Measurements from ENCODE around the gene PTGER1. TPM values are rescaled to one million over a fixed set of nuclear protein-coding genes. Genes with fewer than 3 reads are reported as not detected.
A peak's percentile ranks its signal among the peaks of the same experiment; 100 is the strongest.
"Not testable (repeated sequence)": the region's sequence is repeated elsewhere in the genome, so short reads cannot be mapped to it uniquely, and the experiment has no call there.

Gene PTGER1
- total RNA-seq, 1 donor from 2014 or later, result 0.56 TPM

DNA sequence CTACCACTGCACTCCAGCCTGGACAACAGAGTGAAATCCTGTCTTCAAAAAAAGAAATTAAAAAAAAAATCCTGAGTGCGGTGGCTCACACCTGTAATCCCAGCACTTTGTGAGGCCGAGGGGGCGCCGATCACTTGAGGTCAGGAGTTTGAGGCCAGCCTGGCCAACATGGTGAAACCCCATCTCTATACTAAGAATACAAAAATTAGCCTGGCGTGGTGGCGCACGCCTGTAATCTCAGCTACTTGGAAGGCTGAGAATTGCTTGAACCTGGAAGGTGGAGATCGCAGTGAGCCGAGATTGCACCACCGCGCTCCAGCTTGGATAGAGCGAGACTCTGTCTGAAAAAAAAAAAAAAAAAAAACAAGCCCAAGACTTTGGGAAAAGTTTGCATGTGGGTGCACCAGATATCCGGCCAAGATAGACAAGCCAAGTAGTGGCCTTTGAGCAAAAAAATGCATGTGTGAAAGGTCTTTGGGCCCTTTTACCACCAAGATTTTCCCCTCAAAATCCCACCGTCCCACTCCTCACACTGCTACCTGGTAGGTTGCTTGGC, 37.3 kb upstream of the PTGER1 start:
- DNase-seq (ENCODE audit: extremely low spot score, unreplicated experiment), result no peak
- TF ChIP-seq, protein P1, sequence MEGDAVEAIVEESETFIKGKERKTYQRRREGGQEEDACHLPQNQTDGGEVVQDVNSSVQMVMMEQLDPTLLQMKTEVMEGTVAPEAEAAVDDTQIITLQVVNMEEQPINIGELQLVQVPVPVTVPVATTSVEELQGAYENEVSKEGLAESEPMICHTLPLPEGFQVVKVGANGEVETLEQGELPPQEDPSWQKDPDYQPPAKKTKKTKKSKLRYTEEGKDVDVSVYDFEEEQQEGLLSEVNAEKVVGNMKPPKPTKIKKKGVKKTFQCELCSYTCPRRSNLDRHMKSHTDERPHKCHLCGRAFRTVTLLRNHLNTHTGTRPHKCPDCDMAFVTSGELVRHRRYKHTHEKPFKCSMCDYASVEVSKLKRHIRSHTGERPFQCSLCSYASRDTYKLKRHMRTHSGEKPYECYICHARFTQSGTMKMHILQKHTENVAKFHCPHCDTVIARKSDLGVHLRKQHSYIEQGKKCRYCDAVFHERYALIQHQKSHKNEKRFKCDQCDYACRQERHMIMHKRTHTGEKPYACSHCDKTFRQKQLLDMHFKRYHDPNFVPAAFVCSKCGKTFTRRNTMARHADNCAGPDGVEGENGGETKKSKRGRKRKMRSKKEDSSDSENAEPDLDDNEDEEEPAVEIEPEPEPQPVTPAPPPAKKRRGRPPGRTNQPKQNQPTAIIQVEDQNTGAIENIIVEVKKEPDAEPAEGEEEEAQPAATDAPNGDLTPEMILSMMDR (conservative IDR thresholded peaks at IDR 0.05), result no peak
- peak overlapping the region; percentile 80 for H3K27ac Mint-ChIP-seq
- H3K4me1 Mint-ChIP-seq (ENCODE audit: unreplicated experiment), result peaks cover 47% of the 10 kb centered on the region
- peaks cover 24% of the 10 kb centered on the region for H3K36me3 Mint-ChIP-seq
- no peaks in the 10 kb centered on the region for H3K9me3 Mint-ChIP-seq
- H3K27me3 Mint-ChIP-seq, result peaks cover 2% of the 10 kb centered on the region
- H3K4me3 Mint-ChIP-seq, result no peak overlapping the region

DNA sequence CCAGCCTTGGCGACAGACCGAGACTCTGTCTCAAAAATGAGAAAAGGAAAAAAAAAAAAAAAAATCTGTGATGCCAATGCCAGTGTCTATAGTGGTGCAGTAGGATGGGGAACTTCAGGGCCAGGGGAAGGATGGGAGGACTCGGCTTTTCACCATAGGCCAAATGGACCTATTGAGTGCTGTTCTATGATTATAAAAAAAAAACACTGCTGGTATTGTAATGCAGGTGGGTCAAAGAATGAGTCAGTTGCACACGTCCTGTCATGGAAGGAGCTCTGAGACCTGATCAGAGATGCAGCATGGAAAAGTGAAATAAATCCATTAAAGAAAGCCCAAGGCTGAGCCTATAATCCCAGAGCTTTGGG, 36.1 kb upstream of the PTGER1 start:
- no peak for DNase-seq (ENCODE audit: extremely low spot score, unreplicated experiment)
- TF ChIP-seq, protein P1 (conservative IDR thresholded peaks at IDR 0.05), result no peak
- Mint-ChIP-seq H3K27me3 (peaks cover 3% of the 10 kb centered on the region), H3K36me3 (peaks cover 18% of the 10 kb centered on the region), H3K4me1 (ENCODE audit: unreplicated experiment) (peaks cover 43% of the 10 kb centered on the region), H3K4me3 (peak overlapping the region; percentile 76), H3K27ac (peak overlapping the region; percentile 100), H3K9me3 (no peaks in the 10 kb centered on the region)

- H3K27ac Mint-ChIP-seq, result peak overlapping the region; percentile 100
- TF ChIP-seq, protein P1 (conservative IDR thresholded peaks at IDR 0.05), result no peak
- H3K4me1 Mint-ChIP-seq (ENCODE audit: unreplicated experiment), result peaks cover 42% of the 10 kb centered on the region
- peaks cover 3% of the 10 kb centered on the region for H3K27me3 Mint-ChIP-seq
- H3K36me3 Mint-ChIP-seq, result peaks cover 11% of the 10 kb centered on the region
- DNase-seq (ENCODE audit: extremely low spot score, unreplicated experiment), result no peak
- H3K4me3 Mint-ChIP-seq, result peak overlapping the region; percentile 76
- H3K9me3 Mint-ChIP-seq, result no peaks in the 10 kb centered on the region
These were observed 35.4 kb upstream of the PTGER1 start for GRCh38 chr19:14510311-14511228.

DNA sequence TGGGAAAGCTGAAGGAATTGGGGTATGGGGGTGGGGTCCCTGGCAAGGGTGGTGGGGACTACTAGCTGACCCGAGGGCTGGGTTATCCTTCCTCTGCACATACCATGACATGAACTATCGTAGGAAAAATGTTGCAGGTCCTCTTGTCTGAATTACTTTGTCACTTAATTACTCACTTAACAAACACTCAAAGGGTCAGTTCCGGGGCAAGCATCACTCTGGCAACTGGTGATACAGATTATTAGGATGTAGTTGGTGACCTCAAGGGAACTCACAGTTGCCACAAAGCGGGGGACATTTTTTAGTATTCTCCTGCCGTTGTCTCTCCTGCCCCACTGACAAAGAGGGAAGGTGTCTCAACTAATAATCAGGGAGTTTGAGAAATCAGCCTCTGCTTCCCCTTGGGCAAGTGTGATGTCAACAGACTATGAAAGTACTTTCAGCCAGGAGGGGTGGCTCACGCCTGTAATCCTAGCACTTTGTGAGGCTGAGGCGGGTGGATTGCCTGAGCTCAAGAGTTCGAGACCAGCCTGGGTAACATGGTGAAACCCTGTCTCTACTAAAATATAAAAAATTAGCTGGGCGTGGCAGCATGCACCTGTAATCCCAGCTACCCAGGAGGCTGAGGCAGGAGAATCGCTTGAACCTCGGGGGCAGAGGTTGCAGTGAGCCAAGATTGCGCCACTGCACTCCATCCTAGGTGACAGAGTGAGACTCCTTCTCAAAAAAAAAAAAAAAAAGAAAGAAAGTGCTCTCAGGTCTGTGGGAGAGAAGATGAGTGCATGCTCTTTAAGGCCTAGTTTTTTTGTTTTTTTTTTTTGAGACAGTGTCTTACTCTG, 32.8 kb upstream of the PTGER1 start:
- Mint-ChIP-seq H3K27ac (peak overlapping the region; percentile 100), H3K36me3 (no peaks in the 10 kb centered on the region), H3K9me3 (no peaks in the 10 kb centered on the region), H3K27me3 (peaks cover 3% of the 10 kb centered on the region), H3K4me1 (ENCODE audit: unreplicated experiment) (peaks cover 31% of the 10 kb centered on the region), H3K4me3 (peak overlapping the region; percentile 83)
- DNase-seq (ENCODE audit: extremely low spot score, unreplicated experiment), result no peak
- TF ChIP-seq, protein P1 (conservative IDR thresholded peaks at IDR 0.05), result no peak

- Mint-ChIP-seq H3K4me3 (peak overlapping the region; percentile 82), H3K27ac (peak overlapping the region; percentile 100), H3K4me1 (ENCODE audit: unreplicated experiment) (peaks cover 24% of the 10 kb centered on the region), H3K27me3 (peaks cover 3% of the 10 kb centered on the region), H3K36me3 (no peaks in the 10 kb centered on the region), H3K9me3 (no peaks in the 10 kb centered on the region)
- TF ChIP-seq, protein P1 (conservative IDR thresholded peaks at IDR 0.05), result peak; percentile 80
- DNase-seq (ENCODE audit: extremely low spot score, unreplicated experiment), result peak; percentile 78
These were observed 30.5 kb upstream of the PTGER1 start for GRCh38 chr19:14505488-14506239.

GRCh38 chr19:14504575-14504974, 29.4 kb upstream of the PTGER1 start:
- Mint-ChIP-seq H3K27ac (peak overlapping the region; percentile 100), H3K4me1 (ENCODE audit: unreplicated experiment) (peaks cover 19% of the 10 kb centered on the region)
- H3K9me3 Mint-ChIP-seq; H3K4me3 Mint-ChIP-seq; H3K27me3 Mint-ChIP-seq; DNase-seq (ENCODE audit: extremely low spot score, unreplicated experiment); H3K36me3 Mint-ChIP-seq: not testable (repeated sequence)
